Right atrium auricular region (tissue), 2 donors: ENCODE results near the gene SIRPA. TPM values are rescaled to one million over a fixed set of nuclear protein-coding genes. Genes with fewer than 3 reads are reported as not detected.

Source experiments
- DNase-seq: peaks from one replicate; pipeline ENCODE4 v3.0.0-alpha.2; 2019; ENCODE audit warnings: low spot score
- H3K27ac ChIP-seq, 2 donors: fragments of 200-600 bp; sonication (generic); 1 replicate in 1 of 2; 2 replicates in 1 of 2; pipeline ENCODE4 v1.5.1; 2016 to 2019
- H3K27me3 ChIP-seq, 2 donors: fragments of 200-600 bp; sonication (generic); one replicate each; pipeline versions ENCODE4 v1.5.1 to v1.6.0; 2017 to 2019
- H3K36me3 ChIP-seq: fragments of 200-600 bp; sonication (generic); one replicate; pipeline ENCODE4 v1.5.1; 2016
- H3K4me1 ChIP-seq, 2 donors: fragments of 200-600 bp; sonication (generic); one replicate each; pipeline versions ENCODE4 v1.5.1 to v1.6.0; 2017 to 2019
- H3K4me3 ChIP-seq, 2 donors: fragments of 200-600 bp; sonication (generic); 1 replicate in 1 of 2; 2 replicates in 1 of 2; pipeline ENCODE4 v1.5.1; 2017 to 2019; ENCODE audit warnings: mild to moderate bottlenecking in 1 of 2, moderate library complexity in 1 of 2
- H3K9me3 ChIP-seq, 2 donors: fragments of 200-600 bp; sonication (generic); one replicate each; pipeline ENCODE4 v1.5.1; 2019
- CTCF ChIP-seq, 2 donors: fragments of 200-600 bp; sonication (generic); IDR thresholded peaks; one replicate each; pipeline ENCODE4 v1.5.1; 2019; ENCODE audit warnings: antibody characterized with exemption in 2 of 2
- total RNA-seq, 2 donors: library from RNA; depleted of rRNA; stranded (reverse); fragments of >200 nt; gene quantifications; one replicate each; pipeline ENCODE4 v1.1.0, GENCODE V29; 2016

The SIRPA gene
- total RNA-seq, 2 donors from 2014 or later: 32.4 to 58.5 TPM

DNA sequence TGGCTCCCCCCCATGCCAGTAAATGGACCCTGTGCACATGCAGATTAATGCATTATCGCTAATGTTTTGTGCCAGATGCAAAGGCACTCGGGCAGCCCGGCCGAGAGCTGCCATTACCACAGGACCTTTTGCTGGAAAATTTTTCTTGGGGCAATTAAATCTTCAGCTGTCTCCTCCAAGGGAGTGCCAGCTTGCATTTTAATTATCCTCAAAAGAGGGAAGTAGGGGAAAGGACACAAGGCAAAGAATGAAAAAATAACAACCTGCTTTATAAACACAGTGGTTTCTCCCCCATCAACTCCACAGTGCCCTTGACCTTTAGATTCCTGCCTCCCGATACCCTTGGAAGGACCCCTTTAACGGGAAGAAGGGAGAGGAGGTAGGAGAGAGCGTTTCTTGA is 50.5 kb downstream of the SIRPA start:
- Histone ChIP-seq H3K4me1 (peaks cover 0 to 64% of the 10 kb centered on the region in 2 donors), H3K4me3 (no peak overlapping the region), H3K36me3 (no peaks in the 10 kb centered on the region), H3K9me3 (no peaks in the 10 kb centered on the region), H3K27me3 (no peaks in the 10 kb centered on the region), H3K27ac (peak overlapping the region in 1 of 2 donors; percentile 10)
- no peak for DNase-seq
- no peak for TF ChIP-seq CTCF (IDR thresholded peaks at IDR 0.05)

GRCh38 chr20:1946442-1946761 is 51.2 kb downstream of the SIRPA start:
- Histone ChIP-seq H3K36me3 (no peaks in the 10 kb centered on the region), H3K9me3 (no peaks in the 10 kb centered on the region), H3K27ac (no peak overlapping the region), H3K4me1 (peaks cover 0 to 59% of the 10 kb centered on the region in 2 donors), H3K4me3 (no peak overlapping the region), H3K27me3 (no peaks in the 10 kb centered on the region)
- no peak for TF ChIP-seq CTCF (IDR thresholded peaks at IDR 0.05)
- no peak for DNase-seq

GRCh38 chr20:1946762-1947534 is 51.7 kb downstream of the SIRPA start:
- no peaks in the 10 kb centered on the region for H3K27me3 ChIP-seq
- H3K4me3 ChIP-seq: peak overlapping the region; percentile 3 to 28
- no peak overlapping the region for H3K27ac ChIP-seq
- H3K9me3 ChIP-seq: no peaks in the 10 kb centered on the region
- H3K36me3 ChIP-seq: no peaks in the 10 kb centered on the region
- H3K4me1 ChIP-seq: peaks cover 0 to 54% of the 10 kb centered on the region in 2 donors
- peak; percentile 75 for DNase-seq
- TF ChIP-seq CTCF (IDR thresholded peaks at IDR 0.05): no peak

- TF ChIP-seq CTCF (IDR thresholded peaks at IDR 0.05): no peak
- Histone ChIP-seq H3K9me3 (no peaks in the 10 kb centered on the region), H3K27me3 (no peaks in the 10 kb centered on the region), H3K27ac (no peak overlapping the region), H3K4me3 (peak overlapping the region in 1 of 2 donors; percentile 28), H3K4me1 (peaks cover 0 to 48% of the 10 kb centered on the region in 2 donors), H3K36me3 (no peaks in the 10 kb centered on the region)
- DNase-seq: no peak
Observed at GRCh38 chr20:1947535-1947846, 52.3 kb downstream of the SIRPA start.

DNA sequence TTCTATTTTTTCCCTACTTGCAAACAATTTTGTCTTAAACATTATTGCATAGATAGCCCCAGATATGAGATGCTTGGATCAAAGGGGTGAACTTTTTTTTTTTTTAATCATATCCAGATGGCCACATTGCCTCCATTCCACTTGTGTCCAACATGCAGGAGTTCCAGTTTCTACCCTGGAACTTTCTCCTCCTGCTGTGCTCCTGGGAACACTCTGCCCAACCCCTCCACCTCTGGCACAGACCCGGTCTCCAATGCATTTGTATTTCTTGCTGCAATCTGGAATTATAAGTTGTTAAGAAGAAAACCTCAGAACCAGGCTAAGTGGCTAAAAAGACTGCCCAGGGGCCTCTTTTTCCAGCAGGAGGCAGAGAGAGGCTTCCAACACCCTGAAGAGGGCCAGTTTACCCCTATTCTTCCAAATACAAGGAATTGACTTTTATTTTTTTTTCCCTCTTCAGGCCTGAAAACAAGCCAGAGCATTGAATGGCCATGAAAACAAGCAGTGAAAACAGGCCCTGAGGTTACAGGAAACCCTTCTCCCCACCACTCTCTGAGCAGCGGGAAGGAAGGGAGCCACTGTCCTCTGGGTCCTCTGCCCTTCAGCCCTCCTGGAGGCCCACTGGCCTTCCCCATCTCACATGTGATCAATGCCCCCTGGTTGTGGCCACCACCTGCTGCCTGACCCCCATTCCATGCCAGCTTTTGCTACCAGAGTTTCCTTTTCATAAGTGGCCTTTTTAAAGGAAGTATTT is 54.3 kb downstream of the SIRPA start:
- Histone ChIP-seq H3K4me1 (peaks cover 0 to 29% of the 10 kb centered on the region in 2 donors), H3K27ac (no peak overlapping the region), H3K9me3 (no peaks in the 10 kb centered on the region), H3K36me3 (no peaks in the 10 kb centered on the region), H3K27me3 (no peaks in the 10 kb centered on the region), H3K4me3 (no peak overlapping the region)
- DNase-seq: no peak
- no peak for TF ChIP-seq CTCF (IDR thresholded peaks at IDR 0.05)
